Measurements from ENCODE around the gene CMSS1.

CMSS1 gene

GRCh38 chr3:99910752-99911290 lies 93.2 kb downstream of the CMSS1 start:
- DNase-seq = no peak

GRCh38 chr3:99911433-99911832 lies 93.8 kb downstream of the CMSS1 start:
- no peak for DNase-seq

- DNase-seq = no peak
Measured at GRCh38 chr3:99915906-99916432, 98.3 kb downstream of the CMSS1 start.

- DNase-seq = no peak
Measured at GRCh38 chr3:99918715-99919114, 101.1 kb downstream of the CMSS1 start.

- DNase-seq = no peak
Measured at GRCh38 chr3:99919694-99920093, 102.0 kb downstream of the CMSS1 start.

GRCh38 chr3:99920481-99921376 lies 103.1 kb downstream of the CMSS1 start:
- DNase-seq = no peak

GRCh38 chr3:99921377-99921695 lies 103.7 kb downstream of the CMSS1 start:
- DNase-seq = no peak

GRCh38 chr3:99921986-99922385 lies 104.3 kb downstream of the CMSS1 start:
- DNase-seq = no peak

GRCh38 chr3:99923873-99924272 lies 106.2 kb downstream of the CMSS1 start:
- no peak for DNase-seq

GRCh38 chr3:99925584-99926230 lies 108.0 kb downstream of the CMSS1 start:
- no peak for DNase-seq

GRCh38 chr3:99927671-99928457 lies 110.2 kb downstream of the CMSS1 start:
- no peak for DNase-seq

GRCh38 chr3:99928771-99929744 lies 111.4 kb downstream of the CMSS1 start:
- DNase-seq = no peak

- no peak for DNase-seq
Measured at GRCh38 chr3:99929745-99930139, 112.1 kb downstream of the CMSS1 start.

GRCh38 chr3:99931059-99931458 lies 113.4 kb downstream of the CMSS1 start:
- DNase-seq = no peak

- no peak for DNase-seq
Measured at GRCh38 chr3:99933971-99934750, 116.5 kb downstream of the CMSS1 start.

- DNase-seq = no peak
Measured at GRCh38 chr3:99934975-99935797, 117.5 kb downstream of the CMSS1 start.

- no peak for DNase-seq
Measured at GRCh38 chr3:99938270-99938911, 120.7 kb downstream of the CMSS1 start.

GRCh38 chr3:99939876-99940275 lies 122.2 kb downstream of the CMSS1 start:
- DNase-seq = no peak

- DNase-seq = no peak
Measured at GRCh38 chr3:99940350-99940749, 122.7 kb downstream of the CMSS1 start.

- DNase-seq = no peak
Measured at GRCh38 chr3:99941211-99941610, 123.5 kb downstream of the CMSS1 start.

Data from CD4-positive, alpha-beta T cell treated with Interleukin-15 for 1 hour (primary cell).